MCF 10A (cell line): Measurements from ENCODE around the gene IRF5. TPM values are rescaled to one million over a fixed set of nuclear protein-coding genes. Genes with fewer than 3 reads are reported as not detected.

ENCODE experiments used
- BruUV-seq: library from RNA; stranded (reverse); fragments of 400-500 nt; replicated peaks from 2 replicates; lab custom pipeline; 2021; lab: Mats Ljungman, UMichigan
- CTCF ChIA-PET: fragments of 300-600 bp; sonication (Branson Sonifier 250); formaldehyde crosslinking; extraction: SDS; loops from one replicate; lab custom pipeline; 2021; ENCODE audit warnings: antibody characterized with exemption, inconsistent platforms; lab: Yijun Ruan, JAX
- POLR2A ChIA-PET: fragments of 300-600, 350-650 bp; sonication (Branson Sonifier 250); formaldehyde crosslinking; extraction: SDS; loops from one replicate; lab custom pipeline; 2020; ENCODE audit warnings: antibody characterized with exemption, inconsistent platforms; lab: Yijun Ruan, JAX
- DNase-seq: peaks from one replicate; pipeline ENCODE4 v3.0.0-alpha.2; 2018; ENCODE audit not compliant: unreplicated experiment
- H3K27ac Mint-ChIP-seq: one replicate; pipeline ENCODE4 v1.8.0; 2022; ENCODE audit warnings: mild to moderate bottlenecking, low read depth, mixed read lengths; ENCODE audit not compliant: unreplicated experiment
- H3K27me3 Mint-ChIP-seq: one replicate; pipeline ENCODE4 v1.8.0; 2022; ENCODE audit warnings: mixed read lengths; ENCODE audit not compliant: insufficient read depth, unreplicated experiment
- H3K36me3 Mint-ChIP-seq: one replicate; pipeline ENCODE4 v1.8.0; 2022; ENCODE audit warnings: mild to moderate bottlenecking, moderate library complexity, mixed read lengths; ENCODE audit not compliant: insufficient read depth, unreplicated experiment
- H3K4me1 Mint-ChIP-seq: one replicate; pipeline ENCODE4 v1.8.0; 2022; ENCODE audit warnings: mixed read lengths; ENCODE audit not compliant: insufficient read depth, unreplicated experiment
- H3K4me3 Mint-ChIP-seq: one replicate; pipeline ENCODE4 v1.8.0; 2022; ENCODE audit warnings: mild to moderate bottlenecking, moderate library complexity, mixed read lengths; ENCODE audit not compliant: unreplicated experiment
- H3K9me3 Mint-ChIP-seq: one replicate; pipeline ENCODE4 v1.8.0; 2022; ENCODE audit warnings: mixed read lengths; ENCODE audit not compliant: unreplicated experiment
- intact Hi-C: fragments of 100-400 bp; cut with micrococcal nuclease; formaldehyde crosslinking; loops from 2 replicates; pipeline ENCODE4 v1.14.1; 2022
- total RNA-seq: library from RNA; stranded (reverse); gene quantifications from 2 replicates; pipeline ENCODE4 v1.2.3, GENCODE V29; 2022
- TF ChIP-seq, protein P1 (sequence below): fragments of 200-600 bp; IDR thresholded peaks from one replicate; pipeline ENCODE4 v1.8.0; 2022; ENCODE audit warnings: antibody characterized with exemption, mild to moderate bottlenecking; ENCODE audit not compliant: unreplicated experiment

The IRF5 gene
- total RNA-seq, 1 experiment from 2014 or later = 7.5 TPM

DNA sequence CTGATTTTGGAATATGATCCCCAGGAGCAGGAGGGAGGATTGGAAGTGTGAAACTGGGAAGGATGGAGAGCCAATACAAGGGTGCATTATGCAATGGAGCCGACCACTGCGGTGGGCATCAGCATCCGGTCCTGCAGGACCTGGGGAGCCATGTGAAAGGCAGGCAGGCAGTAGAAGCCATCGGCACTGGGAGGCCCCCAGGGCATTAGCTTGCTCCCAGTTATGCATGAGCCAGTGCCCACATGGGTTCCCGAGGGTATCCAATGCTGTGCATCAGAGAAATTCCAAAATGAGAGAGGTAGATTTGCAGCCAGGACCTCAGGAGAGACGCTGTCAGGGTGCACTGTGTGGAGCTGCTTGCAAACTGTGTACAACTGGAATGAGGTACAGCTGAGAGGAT is 18.5 kb upstream of the IRF5 start:
- no peak overlapping the region for H3K27ac Mint-ChIP-seq
- BruUV-seq = no TSS peak
- no peaks in the 10 kb centered on the region for H3K9me3 Mint-ChIP-seq
- H3K27me3 Mint-ChIP-seq = peaks cover 73% of the 10 kb centered on the region
- no peak overlapping the region for H3K4me3 Mint-ChIP-seq
- ChIA-PET POLR2A (interaction anchor here (0.6 kb wide), 1 partner anchor 15 kb away, joined by 3 read pairs; no protein-coding TSS in a partner anchor), CTCF (interaction anchor here (1.2 kb wide), 1 partner anchor 28 kb away, joined by 3 read pairs; no protein-coding TSS in a partner anchor)
- no peaks in the 10 kb centered on the region for H3K4me1 Mint-ChIP-seq
- intact Hi-C loops = no loop called here
- H3K36me3 Mint-ChIP-seq = no peaks in the 10 kb centered on the region
- no peak for DNase-seq
- TF ChIP-seq, protein P1, sequence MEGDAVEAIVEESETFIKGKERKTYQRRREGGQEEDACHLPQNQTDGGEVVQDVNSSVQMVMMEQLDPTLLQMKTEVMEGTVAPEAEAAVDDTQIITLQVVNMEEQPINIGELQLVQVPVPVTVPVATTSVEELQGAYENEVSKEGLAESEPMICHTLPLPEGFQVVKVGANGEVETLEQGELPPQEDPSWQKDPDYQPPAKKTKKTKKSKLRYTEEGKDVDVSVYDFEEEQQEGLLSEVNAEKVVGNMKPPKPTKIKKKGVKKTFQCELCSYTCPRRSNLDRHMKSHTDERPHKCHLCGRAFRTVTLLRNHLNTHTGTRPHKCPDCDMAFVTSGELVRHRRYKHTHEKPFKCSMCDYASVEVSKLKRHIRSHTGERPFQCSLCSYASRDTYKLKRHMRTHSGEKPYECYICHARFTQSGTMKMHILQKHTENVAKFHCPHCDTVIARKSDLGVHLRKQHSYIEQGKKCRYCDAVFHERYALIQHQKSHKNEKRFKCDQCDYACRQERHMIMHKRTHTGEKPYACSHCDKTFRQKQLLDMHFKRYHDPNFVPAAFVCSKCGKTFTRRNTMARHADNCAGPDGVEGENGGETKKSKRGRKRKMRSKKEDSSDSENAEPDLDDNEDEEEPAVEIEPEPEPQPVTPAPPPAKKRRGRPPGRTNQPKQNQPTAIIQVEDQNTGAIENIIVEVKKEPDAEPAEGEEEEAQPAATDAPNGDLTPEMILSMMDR = no peak

DNA sequence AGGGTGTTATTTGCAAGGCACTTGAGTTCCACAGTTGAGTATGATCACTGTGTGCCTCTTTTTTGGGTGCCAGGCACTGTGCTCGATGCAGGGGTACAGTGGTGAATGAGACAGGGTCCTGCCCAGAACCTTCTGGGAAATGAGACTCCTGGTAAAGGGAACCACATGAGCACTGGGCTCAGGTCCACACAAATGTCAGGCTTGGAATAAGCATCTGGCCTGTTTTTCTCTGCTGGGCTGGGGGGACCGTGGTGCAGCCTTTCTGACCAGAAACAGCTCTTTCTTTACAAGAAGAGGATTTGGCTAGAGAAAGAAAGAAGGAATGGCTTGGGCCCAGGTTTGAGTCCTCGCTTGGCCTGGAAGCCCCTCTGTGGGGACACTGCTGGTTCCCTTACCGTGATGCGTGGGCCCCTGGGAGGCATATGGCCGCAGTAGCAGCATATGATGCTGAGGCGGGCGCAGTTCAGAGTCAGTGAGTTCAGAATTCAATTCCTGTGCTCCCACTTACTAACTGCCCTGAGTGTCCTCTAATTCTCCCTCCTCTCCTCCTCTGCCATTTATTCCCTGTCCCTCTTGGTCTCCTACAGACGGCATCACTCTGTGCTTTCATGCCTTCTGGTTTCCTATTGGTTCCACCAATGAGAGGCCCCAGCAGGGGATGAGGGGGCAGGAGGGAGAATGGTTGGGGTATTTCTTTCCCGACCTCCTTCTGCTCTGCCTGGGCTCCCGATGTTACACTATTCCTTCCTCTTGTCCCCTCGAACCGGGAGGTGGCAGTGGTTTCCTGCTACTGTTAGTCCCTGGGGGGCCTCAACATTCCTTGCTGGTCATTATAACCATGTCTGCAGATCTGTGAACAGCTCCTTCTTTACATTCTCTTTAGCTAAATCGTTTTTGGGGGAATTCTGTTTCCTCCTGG is 17.6 kb upstream of the IRF5 start:
- Mint-ChIP-seq H3K4me1 (no peaks in the 10 kb centered on the region), H3K9me3 (no peaks in the 10 kb centered on the region), H3K36me3 (no peaks in the 10 kb centered on the region), H3K27ac (no peak overlapping the region), H3K27me3 (peaks cover 67% of the 10 kb centered on the region), H3K4me3 (no peak overlapping the region)
- no TSS peak for BruUV-seq
- TF ChIP-seq, protein P1 = no peak
- intact Hi-C loops = no loop called here
- CTCF ChIA-PET = interaction anchor here (1.0 to 1.1 kb wide), 2 partner anchors 12 to 20 kb away, joined by 3 read pairs; no protein-coding TSS in a partner anchor
- POLR2A ChIA-PET = interaction anchor here (0.6 kb wide), 1 partner anchor 16 kb away, joined by 3 read pairs; no protein-coding TSS in a partner anchor
- DNase-seq = no peak

DNA sequence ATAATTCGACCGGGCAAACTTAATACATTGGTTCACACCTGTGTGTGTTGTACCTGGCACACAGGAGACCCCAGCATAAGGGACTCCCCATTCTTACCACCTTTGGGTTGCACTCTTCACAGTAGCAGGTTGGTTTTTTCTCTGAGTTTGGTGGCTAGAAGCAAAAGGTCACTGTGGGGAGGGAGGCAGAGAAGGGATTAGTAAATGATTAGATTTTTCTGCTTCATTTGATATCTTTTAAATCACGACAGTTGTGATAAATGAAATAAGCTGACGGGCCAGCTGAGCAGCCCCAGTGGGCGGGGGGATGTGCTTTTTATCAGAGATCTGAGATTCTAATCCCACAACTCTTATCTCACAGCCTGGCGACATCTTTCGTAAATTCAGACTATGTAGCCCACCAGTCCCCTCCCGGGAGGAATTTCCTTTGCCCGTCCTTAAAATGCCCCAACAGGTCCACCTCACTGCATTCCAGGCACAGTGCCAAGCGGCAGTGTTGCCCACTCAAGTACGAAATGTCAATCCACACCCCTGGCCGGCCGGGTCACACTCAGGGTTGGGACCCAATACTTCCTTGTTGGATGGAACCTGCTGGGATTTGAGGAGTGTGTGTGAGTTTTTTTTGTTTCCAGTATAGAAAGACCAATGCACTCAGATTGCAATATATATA is 16.7 kb upstream of the IRF5 start:
- Mint-ChIP-seq H3K4me1 (no peaks in the 10 kb centered on the region), H3K27ac (no peak overlapping the region), H3K4me3 (no peak overlapping the region), H3K27me3 (peaks cover 59% of the 10 kb centered on the region), H3K36me3 (no peaks in the 10 kb centered on the region), H3K9me3 (no peaks in the 10 kb centered on the region)
- BruUV-seq = no TSS peak
- no peak for DNase-seq
- POLR2A ChIA-PET = no interaction called here
- TF ChIP-seq, protein P1 = no peak
- CTCF ChIA-PET = interaction anchor here (1.0 to 1.1 kb wide), 2 partner anchors 11 to 19 kb away, joined by 3 read pairs; no protein-coding TSS in a partner anchor
- intact Hi-C loops = no loop called here
